ENCODE data around the gene USP27X.

USP27X gene

GRCh38 chrX:49922291-49923241, 43.3 kb downstream of the USP27X start, which contains the start of gene CLCN5:
Gene CLCN5, plus strand, starts transcription at chrX:49922596. Its CDS starts 2,703 bp downstream, at chrX:49925299.
- TF ChIP-seq CTCF (IDR thresholded peaks at IDR 0.05; ENCODE audit: extremely low read depth, insufficient read depth, missing control alignments) = no peak
- in situ Hi-C loops (cut with MboI; ENCODE audit: low pct_unique_long_range_greater_than_20kb, low sequenced_read_pairs, unreplicated experiment) = loop anchor here (25.0 kb wide), 1 partner anchor 165 kb away; no protein-coding TSS in a partner anchor
- peak; percentile 90 for DNase-seq (ENCODE audit: low spot score)

- DNase-seq (ENCODE audit: low spot score) = no peak
- no peak for TF ChIP-seq CTCF (IDR thresholded peaks at IDR 0.05; ENCODE audit: extremely low read depth, insufficient read depth, missing control alignments)
- in situ Hi-C loops (cut with MboI; ENCODE audit: low pct_unique_long_range_greater_than_20kb, low sequenced_read_pairs, unreplicated experiment) = no loop called here
These were observed 45.9 kb downstream of the USP27X start for GRCh38 chrX:49925176-49925575.

- no peak for TF ChIP-seq CTCF (IDR thresholded peaks at IDR 0.05; ENCODE audit: extremely low read depth, insufficient read depth, missing control alignments)
- DNase-seq (ENCODE audit: low spot score) = no peak
- in situ Hi-C loops (cut with MboI; ENCODE audit: low pct_unique_long_range_greater_than_20kb, low sequenced_read_pairs, unreplicated experiment) = no loop called here
These were observed 50.8 kb downstream of the USP27X start for GRCh38 chrX:49930039-49930438.
